ENCODE data around the gene ZEB2.

The ZEB2 gene

DNA sequence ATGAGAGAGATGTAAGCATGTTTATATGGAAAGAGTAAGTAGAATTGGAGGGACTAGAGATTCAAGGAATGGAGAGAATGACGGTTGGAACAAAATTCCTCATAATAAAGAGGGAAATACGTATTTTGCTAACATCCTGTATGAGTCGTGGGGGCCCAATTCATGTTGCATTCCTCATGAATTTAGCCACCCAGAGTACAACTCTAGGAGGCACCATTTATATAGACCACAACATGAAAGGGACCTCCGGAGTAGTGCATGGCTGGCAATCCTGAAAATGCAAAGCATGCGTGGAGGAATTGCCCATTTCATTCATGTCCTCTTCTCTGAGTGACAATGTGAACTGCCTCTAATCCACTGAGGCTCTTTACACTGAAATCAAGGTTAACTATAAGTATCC is 168.2 kb downstream of the ZEB2 start:
- no peak for DNase-seq (ENCODE audit: low spot score)

DNA sequence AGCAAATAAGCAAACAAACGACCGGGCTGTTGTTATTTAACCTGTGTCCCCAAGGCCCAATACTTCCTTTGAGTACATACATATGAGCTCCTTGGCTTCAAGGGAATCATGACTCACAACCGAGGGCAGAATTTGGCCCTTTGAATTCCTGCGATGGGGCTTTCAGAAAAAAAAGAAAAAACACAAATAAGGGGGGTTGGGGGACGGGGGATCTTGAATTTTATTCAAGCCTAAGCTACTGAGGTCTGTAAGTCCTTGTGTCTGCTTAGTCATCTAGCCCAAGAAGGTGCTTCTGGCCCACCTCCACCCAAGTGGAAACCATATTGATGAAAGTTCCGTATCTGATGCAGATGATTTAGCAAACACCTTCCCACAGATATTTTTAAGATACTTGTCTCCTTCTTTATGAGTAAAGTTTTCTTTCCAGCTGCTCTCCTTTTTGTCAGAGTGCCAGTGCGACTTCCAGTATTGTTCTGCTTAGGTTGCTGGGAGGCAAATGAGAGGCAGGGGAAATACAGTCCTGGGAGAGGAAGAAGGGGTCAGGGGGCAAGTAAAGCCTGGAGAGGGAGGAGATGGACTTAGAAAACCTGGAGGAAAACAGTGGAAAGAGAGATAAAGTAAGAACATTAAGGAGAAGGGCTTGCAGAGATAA is 169.6 kb downstream of the ZEB2 start:
- DNase-seq (ENCODE audit: low spot score) = no peak

DNA sequence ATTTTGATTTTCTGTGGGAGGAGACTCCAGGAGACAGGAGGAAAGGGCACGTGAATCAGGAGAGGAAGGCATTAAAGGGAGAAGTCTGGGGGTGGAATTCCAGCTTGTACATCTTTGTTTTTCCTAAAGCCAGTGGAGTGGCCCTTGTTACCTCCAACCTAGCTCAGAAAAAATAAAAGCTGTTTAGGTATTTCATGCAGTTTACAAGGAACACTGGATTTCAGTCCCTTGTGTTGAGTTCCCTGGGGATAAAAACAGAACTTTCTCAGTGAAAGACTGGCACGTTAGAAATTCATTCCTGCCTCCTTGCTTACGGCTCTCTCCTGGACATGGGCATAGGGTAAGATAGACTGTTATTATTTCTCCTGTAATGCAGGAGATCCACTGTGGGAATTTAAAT is 170.2 kb downstream of the ZEB2 start:
- no peak for DNase-seq (ENCODE audit: low spot score)

DNA sequence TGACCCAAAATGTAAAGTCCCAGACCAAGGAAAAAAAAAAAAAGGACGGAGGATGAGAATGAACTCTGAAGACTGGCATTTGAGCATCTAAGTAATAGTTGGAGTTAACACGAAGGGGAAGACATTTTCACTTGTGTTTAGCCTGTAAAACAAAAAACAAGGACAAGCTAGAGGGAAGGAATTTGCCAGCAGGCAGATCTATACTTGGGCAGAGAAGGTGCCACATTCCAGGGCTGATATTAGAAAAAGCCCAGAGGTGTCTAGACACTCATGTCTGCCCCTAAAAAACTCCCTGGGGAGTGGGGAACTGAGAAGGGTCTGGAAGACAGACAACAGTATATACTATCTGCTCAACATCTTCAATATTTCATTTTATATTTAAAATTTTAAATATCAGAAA is 171.1 kb downstream of the ZEB2 start:
- DNase-seq (ENCODE audit: low spot score) = no peak

DNA sequence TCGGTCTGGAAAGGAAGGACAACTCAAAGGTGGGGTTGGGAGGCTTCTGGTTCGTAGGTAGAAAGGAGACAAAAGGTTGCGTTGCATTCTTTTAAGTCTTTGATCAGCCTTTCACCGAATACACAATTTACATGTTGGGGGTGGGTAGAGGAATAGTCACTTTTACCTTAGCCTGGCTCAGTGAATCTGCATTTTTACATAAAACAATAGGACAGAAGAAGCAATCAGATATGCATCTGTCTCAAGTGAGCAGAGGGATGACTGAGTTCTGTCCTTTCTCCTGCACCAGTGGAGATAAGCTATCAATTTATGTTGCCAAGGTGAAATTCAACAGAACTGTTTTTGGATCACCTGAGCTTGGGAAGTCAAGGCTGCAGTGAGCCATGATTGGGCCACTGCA is 173.7 kb downstream of the ZEB2 start:
- no peak for DNase-seq (ENCODE audit: low spot score)

DNA sequence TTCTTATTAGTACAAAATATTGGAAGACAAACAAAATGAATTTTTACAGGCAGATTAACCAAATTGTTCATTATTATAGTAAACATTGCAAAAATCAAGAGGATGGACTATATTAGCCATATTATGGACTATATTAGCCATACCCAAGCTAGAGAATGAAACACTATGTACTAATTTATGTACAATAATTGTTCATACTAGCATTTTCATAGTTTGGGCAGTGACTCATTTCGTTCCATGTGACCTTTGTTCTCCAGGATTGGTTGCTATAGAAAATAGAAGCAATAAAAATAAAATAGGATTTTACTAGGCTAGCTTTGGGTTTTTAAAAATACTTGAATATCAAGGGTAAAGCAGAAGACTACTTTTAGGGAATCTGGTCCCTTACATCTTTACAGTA is 176.8 kb downstream of the ZEB2 start:
- DNase-seq (ENCODE audit: low spot score) = no peak

DNA sequence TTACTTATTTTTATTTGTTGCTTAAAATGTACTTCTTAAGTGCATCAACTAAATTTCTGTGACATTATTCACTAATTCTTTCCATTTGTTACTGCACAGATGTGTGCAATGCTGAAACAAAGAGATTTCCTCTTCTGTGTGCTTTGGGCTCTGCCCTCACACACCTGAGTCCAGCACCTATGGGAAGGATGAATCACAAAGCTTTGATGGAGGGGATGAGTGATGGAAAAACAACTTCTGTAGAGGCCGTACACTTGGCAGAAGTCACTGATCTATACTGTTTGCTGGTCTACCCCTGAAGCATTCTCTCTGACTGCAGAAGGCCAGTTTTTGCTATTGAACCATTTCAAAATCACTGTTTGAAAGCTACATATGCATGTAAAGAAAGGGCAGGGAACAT is 178.4 kb downstream of the ZEB2 start:
- DNase-seq (ENCODE audit: low spot score) = no peak

DNA sequence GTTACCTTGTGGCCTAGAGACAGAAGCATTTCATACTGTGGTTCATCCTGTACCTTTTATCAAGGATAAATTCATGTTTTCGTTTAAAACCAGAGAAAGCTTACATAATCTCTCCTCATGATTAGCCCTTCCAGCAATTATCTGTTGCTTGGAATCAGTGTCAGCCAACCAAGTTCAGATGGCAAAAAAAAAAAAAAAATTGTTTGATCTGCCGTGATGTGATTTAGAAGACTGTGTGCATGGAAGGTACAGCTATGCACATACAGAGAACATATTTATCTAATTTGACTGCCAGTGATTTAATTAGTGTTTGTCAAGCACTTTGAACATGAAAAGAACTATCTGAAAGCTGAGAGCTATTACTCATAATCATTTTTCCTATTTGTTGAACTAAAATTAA is 180.9 kb downstream of the ZEB2 start:
- DNase-seq (ENCODE audit: low spot score) = no peak

DNA sequence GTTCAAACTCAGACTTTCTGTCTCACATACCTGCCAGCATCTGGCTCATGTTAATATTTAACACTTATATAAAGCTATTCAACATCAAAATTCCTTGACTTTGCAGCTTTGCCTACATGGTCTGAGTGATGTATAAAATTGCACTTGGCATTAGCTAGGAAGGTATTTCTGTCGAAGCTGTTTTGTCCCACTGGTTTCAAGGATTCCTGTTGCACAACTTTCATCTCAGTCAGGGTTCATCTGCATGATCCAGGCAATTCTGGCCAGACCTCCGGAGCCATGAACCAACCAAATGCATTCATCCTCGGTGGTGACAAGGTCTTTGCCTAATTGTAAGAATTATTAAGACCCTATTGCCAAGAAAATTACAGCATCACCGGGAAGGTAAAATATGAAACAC is 185.4 kb downstream of the ZEB2 start:
- DNase-seq (ENCODE audit: low spot score) = no peak

Measured in SW480 (cell line).